HG03196 (cell line): ENCODE results near the gene AKAP10.
"Not testable (repeated sequence)": the region's sequence is repeated elsewhere in the genome, so short reads cannot be mapped to it uniquely, and the experiment has no call there.

Source experiments
- ATAC-seq: cut with Tn5 transposase; IDR thresholded peaks from one replicate; pipeline ENCODE4 v1.9.1; 2021; ENCODE audit not compliant: unreplicated experiment

Gene AKAP10, protein sequence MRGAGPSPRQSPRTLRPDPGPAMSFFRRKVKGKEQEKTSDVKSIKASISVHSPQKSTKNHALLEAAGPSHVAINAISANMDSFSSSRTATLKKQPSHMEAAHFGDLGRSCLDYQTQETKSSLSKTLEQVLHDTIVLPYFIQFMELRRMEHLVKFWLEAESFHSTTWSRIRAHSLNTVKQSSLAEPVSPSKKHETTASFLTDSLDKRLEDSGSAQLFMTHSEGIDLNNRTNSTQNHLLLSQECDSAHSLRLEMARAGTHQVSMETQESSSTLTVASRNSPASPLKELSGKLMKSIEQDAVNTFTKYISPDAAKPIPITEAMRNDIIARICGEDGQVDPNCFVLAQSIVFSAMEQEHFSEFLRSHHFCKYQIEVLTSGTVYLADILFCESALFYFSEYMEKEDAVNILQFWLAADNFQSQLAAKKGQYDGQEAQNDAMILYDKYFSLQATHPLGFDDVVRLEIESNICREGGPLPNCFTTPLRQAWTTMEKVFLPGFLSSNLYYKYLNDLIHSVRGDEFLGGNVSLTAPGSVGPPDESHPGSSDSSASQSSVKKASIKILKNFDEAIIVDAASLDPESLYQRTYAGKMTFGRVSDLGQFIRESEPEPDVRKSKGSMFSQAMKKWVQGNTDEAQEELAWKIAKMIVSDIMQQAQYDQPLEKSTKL

DNA sequence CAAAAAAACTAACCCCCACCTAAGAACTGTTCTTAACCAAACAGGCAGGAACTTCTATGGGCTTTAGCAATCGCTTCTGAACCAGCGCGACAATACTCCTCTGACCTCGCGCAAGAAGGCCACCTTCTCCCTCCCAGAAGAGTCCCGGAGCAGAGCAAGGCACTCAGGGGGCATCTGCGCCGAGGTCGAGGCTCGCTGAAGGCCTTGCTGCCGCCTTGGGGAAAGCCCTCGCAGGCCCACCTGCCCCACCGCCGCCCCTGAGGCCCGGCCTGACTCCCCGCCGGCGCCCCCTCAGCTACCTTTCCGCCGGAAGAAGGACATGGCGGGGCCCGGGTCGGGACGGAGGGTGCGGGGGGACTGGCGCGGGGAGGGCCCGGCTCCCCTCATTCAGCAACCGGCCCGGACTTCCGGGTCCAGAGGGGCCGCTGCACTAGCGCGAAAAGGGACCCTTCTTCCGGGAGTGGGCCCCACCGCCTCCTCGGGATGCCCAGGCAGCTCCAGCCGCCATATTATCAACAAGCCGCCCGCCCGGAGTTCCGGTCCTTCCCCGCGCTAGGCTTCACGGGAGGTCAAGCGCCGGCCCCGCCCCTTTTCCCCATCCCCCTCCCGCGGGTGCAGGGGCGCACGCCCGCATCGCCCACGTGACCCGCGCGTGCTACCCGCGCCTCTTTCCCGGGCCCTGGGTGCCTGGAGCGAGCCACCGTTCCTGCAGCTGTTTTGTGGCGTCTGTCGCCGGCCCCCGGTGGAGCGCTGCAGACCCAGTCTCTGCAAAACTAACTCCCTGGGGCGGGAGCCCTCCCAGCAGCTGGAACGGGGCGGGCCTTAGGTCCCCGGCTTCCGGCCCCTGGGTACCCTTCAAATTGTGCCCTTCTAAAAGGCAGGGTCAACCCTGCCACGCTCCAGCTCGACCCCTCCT is at the start of gene AKAP10:
AKAP10 (minus strand) TSS at position 536 of the 916 bp plus-strand sequence; CDS start at position 387, 149 bp downstream.
- peak; percentile 76 for ATAC-seq

- no peak for ATAC-seq
Observed at GRCh38 chr17:20026960-20027359, 49.3 kb upstream of the AKAP10 start.

DNA sequence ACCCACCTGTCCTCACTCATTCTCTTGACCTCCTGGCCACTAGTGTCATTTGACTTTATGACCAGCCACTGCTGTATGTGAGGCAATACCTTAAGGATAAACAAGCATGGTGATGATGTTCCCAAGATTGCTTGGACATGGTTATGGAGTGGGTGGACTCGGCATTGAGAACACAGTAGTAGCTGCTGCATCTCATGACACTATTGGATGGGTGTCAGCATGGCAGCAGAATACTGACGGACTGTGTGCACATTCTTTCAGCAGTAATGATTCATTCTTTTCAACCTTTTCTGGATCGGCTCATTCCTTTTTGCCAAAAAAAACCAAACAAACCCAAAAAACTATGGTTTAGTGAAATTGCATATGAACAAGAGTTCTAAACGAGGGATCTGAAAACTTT is 45.1 kb upstream of the AKAP10 start:
- ATAC-seq, result no peak

DNA sequence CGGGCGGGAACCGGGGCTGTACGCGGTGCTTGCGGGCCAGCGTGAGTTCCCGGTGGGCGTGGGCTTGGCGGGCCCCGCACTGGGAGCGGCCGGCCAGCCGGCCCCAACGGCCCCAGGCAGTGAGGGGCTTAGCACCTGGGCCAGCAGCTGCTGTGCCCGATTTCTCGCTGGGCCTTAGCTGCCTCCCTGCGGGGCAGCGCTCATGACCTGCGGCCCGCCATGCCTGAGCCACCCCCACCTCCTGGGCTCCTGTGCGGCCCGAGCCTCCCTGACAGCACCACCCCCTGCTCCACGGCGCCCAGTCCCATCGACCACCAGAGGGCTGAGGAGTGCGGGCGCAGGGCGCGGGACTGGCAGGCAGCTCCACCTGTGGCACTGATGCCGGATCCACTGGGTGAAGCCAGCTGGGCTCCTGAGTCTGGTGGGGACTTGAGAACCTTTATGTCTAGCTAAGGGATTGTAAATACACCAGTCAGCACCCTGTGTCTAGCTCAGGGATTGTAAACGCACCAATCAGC is 38.9 kb upstream of the AKAP10 start:
- ATAC-seq, result not testable (repeated sequence)

GRCh38 chr17:20012017-20012536 is 34.4 kb upstream of the AKAP10 start:
- ATAC-seq, result no peak

DNA sequence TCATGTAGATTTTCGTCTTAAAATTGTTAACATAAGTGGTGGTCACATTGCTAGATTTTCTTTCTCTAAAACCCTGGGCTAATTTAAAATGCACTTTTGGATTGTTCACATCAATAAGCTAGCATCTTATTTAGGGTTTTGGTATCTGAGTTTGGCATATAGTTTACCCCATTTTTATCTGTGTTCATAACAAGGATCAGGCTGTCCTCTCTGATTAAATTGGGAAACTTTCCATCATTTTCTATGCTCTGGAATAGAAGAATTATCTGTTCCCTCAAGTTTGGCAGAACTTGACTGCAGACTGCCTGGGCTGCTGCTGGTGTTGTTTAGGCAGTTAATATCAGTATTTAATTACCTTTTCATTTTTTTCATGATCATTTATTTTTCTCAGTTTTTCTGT is 33.3 kb upstream of the AKAP10 start:
- no peak for ATAC-seq

GRCh38 chr17:20010099-20010863 is 32.7 kb upstream of the AKAP10 start:
- ATAC-seq, result no peak

DNA sequence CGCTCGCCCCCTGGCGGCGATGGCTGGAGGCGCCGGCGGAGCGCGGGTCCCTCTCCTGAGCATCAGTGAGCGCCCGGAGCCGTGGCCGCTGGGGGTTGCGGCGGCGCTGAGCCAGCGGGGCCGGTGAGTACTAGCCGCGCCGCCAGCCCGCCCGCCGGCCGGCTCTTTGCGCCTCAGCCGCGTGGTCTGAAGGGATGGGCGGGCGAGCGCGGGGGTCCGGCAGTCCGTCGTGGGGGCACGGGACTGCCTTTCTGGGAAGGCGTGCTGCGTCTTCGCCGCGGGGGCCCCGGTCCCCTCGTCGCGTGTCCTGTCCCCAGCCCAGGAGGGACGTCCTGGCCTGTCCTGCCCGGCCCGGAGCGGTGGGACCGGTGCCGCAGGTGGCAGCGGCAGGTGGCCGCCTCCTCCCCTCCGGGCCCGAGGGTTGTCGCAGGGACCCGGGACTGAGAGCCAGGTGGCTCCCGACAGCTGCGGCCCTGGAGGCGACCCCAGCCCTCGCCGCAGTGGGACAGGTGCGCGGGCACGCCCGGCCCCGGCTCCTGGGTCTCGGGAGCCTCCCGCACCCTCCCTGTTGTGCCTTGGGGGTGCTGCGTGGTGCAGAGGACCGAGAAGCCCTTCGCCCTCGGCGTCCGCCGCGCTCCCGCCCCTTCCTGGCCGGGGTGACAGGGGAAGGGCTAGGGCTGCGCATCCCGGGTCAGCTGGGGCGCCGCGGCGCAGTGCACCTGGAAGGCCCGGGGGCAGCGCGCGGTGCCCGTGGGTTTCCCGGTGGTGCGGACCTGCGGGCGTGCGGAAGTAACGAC is 31.9 kb upstream of the AKAP10 start, which contains the start of gene SPECC1:
SPECC1 (plus strand) TSS at position 58 of the 797 bp plus-strand sequence. CDS start 87,293 bp downstream, outside the sequence.
- ATAC-seq, result peak; percentile 98

GRCh38 chr17:20009052-20009301 is 31.3 kb upstream of the AKAP10 start:
- ATAC-seq, result no peak

DNA sequence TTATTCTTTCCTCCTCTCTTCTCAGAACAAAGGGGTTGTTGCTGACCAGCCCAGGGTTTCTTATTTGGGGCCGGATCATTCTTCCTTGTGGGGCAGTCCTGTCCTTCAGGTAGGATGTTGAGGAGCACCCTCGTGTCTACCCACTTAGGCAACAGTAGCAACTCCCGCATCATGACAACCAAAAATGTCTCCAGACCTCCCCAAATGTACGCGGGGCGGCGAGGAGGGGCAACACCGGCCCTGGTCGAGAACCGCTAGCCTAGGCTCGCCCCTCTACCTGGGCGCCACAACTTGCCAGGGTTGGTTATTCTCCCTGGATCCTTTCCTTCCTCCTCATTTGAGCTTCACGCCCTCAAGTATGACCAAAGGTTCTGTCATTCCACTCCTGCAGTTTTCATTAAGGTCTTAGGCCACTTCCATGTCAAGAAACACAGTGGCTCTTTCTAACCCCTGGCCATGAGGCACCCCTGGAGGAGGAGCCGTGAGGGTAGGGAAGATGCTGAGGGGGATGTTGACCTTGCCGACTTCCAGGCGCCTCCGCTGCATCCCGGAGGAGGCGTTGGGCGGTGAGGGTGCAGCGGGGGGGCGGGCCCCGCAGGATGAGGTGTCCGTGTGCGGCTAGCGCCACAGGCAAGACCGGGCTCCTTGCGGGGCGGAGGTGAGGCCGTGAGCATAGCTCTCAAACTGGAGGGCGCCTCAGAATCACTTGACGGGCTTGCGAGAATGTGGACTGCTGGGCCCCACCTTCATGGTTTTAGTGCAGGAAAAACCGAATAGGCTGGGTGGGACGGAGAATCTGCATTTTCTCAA is 30.8 kb upstream of the AKAP10 start:
- no peak for ATAC-seq

- no peak for ATAC-seq
Observed at GRCh38 chr17:19996502-19996901, 18.9 kb upstream of the AKAP10 start.

DNA sequence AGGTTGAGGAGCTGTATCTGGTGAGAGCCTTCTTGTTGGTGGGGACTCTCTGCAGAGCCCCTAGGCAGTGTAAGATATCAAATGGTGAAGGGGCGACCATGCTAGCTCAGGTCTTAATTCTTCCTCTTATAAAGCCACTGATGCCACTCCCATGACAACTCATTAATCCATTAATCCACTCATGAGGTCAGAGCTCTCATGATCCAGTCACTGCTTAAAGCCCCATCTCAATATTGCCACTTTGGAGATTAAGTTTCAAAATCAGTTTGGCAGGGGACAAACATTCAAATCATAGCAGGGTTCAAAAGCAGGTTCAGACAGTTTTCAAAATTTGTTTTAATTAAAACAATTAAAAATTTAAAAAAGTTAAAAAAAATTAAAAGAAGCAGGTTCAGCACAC is 18.5 kb upstream of the AKAP10 start:
- ATAC-seq, result no peak

DNA sequence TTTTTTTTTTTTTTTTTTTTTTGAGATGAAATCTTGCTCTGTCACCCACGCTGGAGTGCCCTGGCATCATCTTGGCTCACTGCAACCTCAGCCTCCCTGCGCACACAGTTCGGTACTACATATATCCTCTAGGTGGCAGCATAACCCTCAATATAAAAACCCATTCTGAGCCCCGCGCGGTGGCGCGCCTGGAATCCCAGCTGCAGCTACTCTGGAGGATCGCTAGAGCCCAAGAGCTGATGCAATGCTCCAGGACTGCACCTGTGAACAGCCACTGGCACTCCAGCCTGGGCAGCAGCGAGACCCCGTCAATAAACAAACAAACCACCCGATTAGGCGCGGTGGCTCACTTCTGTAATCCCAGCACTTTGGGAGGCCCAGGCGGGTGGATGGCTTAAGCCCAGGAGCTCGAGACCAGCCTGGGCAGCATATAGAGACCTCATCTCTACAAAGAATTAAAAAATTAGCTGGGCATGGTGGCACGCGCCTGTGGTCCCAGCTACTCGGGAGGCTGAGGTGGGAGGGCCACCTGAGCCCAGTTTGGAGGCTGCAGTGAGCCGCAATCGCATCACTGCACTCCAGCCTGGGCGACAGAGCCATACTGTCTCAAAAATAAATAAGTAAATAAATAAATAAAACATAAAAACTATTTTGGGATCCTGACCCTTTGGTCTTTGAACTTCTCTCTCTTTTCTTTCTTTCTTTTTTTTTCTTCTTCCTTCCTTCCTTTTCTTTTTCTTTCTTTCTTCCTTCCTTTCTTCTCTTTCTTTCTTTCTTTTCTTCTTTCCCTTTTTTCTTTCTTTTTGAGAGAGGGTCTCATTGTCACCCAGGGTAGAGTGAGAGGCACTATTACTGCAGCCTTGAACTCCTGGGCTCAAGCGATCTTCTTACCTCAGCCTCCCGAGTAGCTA is 15.4 kb upstream of the AKAP10 start:
- peak; percentile 83 for ATAC-seq

DNA sequence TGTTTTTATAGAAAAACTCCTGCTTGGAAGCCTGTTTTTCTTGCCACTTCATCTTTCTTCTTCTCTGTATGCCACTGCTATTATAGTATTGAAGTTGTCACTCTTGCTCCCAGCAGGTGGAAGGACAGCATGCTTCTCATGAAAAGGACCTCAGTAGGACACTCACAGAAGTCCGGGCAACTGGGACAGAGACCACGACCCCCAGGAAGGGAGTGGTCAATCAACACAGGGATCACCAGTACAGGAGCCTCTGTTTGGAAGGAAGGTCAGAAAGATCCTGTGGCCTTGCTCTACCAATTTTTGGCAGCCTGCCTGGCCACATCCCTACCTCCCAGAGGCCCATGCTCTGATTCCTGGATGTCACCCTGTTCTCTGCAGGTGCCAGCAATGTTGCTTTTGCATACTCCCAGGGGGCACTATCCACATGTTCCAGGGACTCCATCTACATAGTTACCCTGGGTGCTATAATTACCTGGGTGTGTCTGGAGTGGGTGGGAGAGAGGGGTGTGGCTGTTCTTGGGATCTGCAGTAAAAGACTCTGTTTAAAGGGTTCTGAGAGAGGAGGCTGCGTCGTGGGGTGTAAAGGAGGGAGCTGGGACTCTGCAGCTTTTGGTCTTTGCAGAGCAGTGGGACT is 13.7 kb upstream of the AKAP10 start:
- ATAC-seq, result no peak

DNA sequence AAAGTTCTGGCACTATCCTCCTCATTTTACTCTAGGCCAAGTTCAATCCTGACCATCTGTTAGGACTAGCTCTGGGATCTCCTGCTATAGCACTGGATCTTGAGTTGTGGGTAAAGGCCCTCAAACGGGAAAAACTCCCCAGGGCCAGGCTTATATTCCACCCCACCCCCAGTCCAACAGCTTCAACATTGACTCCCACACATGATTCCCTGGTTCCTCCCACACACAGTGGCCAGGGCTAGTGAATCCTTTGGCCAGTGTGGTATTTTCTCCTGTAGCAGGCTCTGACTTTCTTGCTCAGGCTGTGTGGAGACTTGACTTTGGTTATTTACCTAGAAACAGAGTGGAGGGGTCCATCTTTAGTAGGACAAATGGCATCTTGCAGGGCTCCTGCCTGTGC is 10.3 kb upstream of the AKAP10 start:
- ATAC-seq, result no peak

GRCh38 chr17:19986941-19987861 is 9.6 kb upstream of the AKAP10 start:
- ATAC-seq, result no peak
